ENCODE results near the gene NR2C2AP. TPM values are rescaled to one million over a fixed set of nuclear protein-coding genes. Genes with fewer than 3 reads are reported as not detected.
"Not testable (repeated sequence)": the region's sequence is repeated elsewhere in the genome, so short reads cannot be mapped to it uniquely, and the experiment has no call there.

NR2C2AP gene
- total RNA-seq, 1 experiment from 2014 or later = 31.7 TPM

DNA sequence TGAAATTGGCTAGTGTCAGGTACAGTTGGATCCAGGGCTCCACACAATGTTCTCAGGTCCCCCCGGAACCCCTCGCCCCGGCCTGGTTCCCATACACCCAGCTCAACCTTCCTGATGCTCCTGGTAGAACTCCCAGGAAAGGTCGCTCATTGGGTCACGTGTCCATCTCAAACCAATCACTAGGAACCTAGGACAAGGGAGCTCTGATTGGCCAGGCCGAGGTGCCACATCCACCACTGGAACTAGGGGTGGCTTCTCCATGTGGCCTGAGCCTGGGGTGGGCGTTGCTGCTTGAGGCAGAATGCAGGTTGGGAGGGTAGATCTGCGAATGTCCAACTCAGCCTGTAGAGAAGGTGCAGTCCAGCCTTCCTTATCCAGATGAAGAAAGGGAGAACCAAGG, 26.3 kb downstream of the NR2C2AP start:
- no peaks in the 10 kb centered on the region for H3K79me1 ChIP-seq (ENCODE audit: insufficient read depth, low read depth, low read length, poor library complexity, severe bottlenecking)
- H3T11ph ChIP-seq (ENCODE audit: low read length) = no peak overlapping the region
- peaks cover 16% of the 10 kb centered on the region for H3K27me3 Mint-ChIP-seq (ENCODE audit: low read depth)
- H3K9me3 ChIP-seq (ENCODE audit: control insufficient read depth, low read depth, low read length) = no peaks in the 10 kb centered on the region
- no peak overlapping the region for H3K56ac ChIP-seq (ENCODE audit: insufficient read length, low read depth, low read length)
- no peak overlapping the region for H4K5ac ChIP-seq (ENCODE audit: insufficient read length, low read depth, low read length)
- no peaks in the 10 kb centered on the region for H4K20me1 ChIP-seq (ENCODE audit: control insufficient read depth, insufficient read depth, insufficient read length)
- no CpG with 5 or more reads among the region's 8 CpGs for WGBS (ENCODE audit: extremely low coverage, insufficient read length, low lambda C conversion rate)
- no peak overlapping the region for H2BK5ac ChIP-seq (ENCODE audit: insufficient read length, low read length)
- H2AFZ ChIP-seq (ENCODE audit: low read length) = no peak overlapping the region
- no peak overlapping the region for H3K4me3 Mint-ChIP-seq
- H3K23me2 ChIP-seq (ENCODE audit: insufficient read length, low read depth, low read length, poor library complexity, severe bottlenecking) = no peaks in the 10 kb centered on the region
- no peak overlapping the region for H3K18ac ChIP-seq (ENCODE audit: insufficient read length, low read depth, low read length)
- H2BK12ac ChIP-seq (ENCODE audit: insufficient read length, low read depth, low read length) = no peak overlapping the region
- no peak overlapping the region for H3K27ac Mint-ChIP-seq
- no peaks in the 10 kb centered on the region for H3K9me3 Mint-ChIP-seq
- H2BK20ac ChIP-seq (ENCODE audit: low read depth, low read length, poor library complexity, severe bottlenecking) = no peak overlapping the region
- no peaks in the 10 kb centered on the region for H3K4me1 ChIP-seq (ENCODE audit: insufficient read depth, low read length)
- H3K23ac ChIP-seq (ENCODE audit: insufficient read length, low read depth, low read length) = no peak overlapping the region
- peaks cover 6 to 13% (median 11%) of the 10 kb centered on the region in 3 experiments for H3K36me3 Mint-ChIP-seq (ENCODE audit: insufficient read depth in 1 of 3, low read depth in 3 of 3)
- H4K8ac ChIP-seq (replicated peaks; ENCODE audit: insufficient read length, low read depth, low read length) = no peak overlapping the region
- no peak overlapping the region for H2BK120ac ChIP-seq (ENCODE audit: low read depth, low read length, poor library complexity, severe bottlenecking)
- no peak overlapping the region for H3K4ac ChIP-seq (ENCODE audit: low read depth, low read length)
- H3K4me1 Mint-ChIP-seq = peaks cover 2 to 13% of the 10 kb centered on the region in 2 experiments; a peak in 3 of 4 replicates
- H2BK15ac ChIP-seq (ENCODE audit: low read depth, low read length) = no peak overlapping the region
- no peak overlapping the region for H3K9ac ChIP-seq (ENCODE audit: extremely low read depth, insufficient read length, low read length)
- H3K79me2 ChIP-seq (ENCODE audit: insufficient read depth, low read length) = no peaks in the 10 kb centered on the region
- H3K14ac ChIP-seq (ENCODE audit: insufficient read depth, low read length) = no peak overlapping the region; the same call in 1 of the 2 replicates
- no peak for DNase-seq
- H4K91ac ChIP-seq (ENCODE audit: insufficient read length, low read depth, low read length) = no peak overlapping the region
- no peak overlapping the region for H3K27ac ChIP-seq (ENCODE audit: insufficient read length, low read depth, low read length)
- H3K27me3 ChIP-seq (ENCODE audit: insufficient read depth, low read length) = no peaks in the 10 kb centered on the region
- TF ChIP-seq CTCF (conservative IDR thresholded peaks at IDR 0.05) = no peak
- no peak overlapping the region for H2AK5ac ChIP-seq (ENCODE audit: insufficient read length, low read length)
- no peak overlapping the region for H3K4me2 ChIP-seq (ENCODE audit: insufficient read depth, insufficient read length, low read length)

DNA sequence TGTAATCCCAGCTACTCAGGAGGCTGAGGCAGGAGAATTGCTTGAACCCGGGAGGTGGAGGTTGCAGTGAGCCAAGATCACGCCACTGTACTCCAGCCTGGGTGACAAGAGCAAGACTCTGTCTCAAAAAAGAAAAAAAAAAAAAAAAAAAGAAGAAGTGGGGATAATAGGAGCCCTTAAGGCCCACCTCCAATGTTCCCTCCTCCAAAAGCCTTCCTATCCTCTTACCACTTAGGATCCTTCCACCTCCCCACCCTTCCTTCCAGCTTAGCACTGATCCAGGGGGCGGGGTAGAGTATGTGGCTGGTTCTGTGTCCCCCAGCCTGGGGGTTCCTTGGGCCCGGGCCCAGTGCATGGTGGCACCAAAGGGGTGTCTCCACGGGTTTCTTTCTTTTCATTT, 30.0 kb downstream of the NR2C2AP start:
- not testable (repeated sequence) for H2BK12ac ChIP-seq (ENCODE audit: insufficient read length, low read depth, low read length); H3T11ph ChIP-seq (ENCODE audit: low read length); H2AFZ ChIP-seq (ENCODE audit: low read length); H3K79me2 ChIP-seq (ENCODE audit: insufficient read depth, low read length); H3K36me3 Mint-ChIP-seq (ENCODE audit: insufficient read depth in 1 of 3, low read depth in 3 of 3); H2BK120ac ChIP-seq (ENCODE audit: low read depth, low read length, poor library complexity, severe bottlenecking); H3K18ac ChIP-seq (ENCODE audit: insufficient read length, low read depth, low read length); H4K20me1 ChIP-seq (ENCODE audit: control insufficient read depth, insufficient read depth, insufficient read length); H3K23ac ChIP-seq (ENCODE audit: insufficient read length, low read depth, low read length); H3K27ac Mint-ChIP-seq; H2BK5ac ChIP-seq (ENCODE audit: insufficient read length, low read length); H3K56ac ChIP-seq (ENCODE audit: insufficient read length, low read depth, low read length); H3K9me3 ChIP-seq (ENCODE audit: control insufficient read depth, low read depth, low read length); H3K9me3 Mint-ChIP-seq; H3K79me1 ChIP-seq (ENCODE audit: insufficient read depth, low read depth, low read length, poor library complexity, severe bottlenecking); H3K23me2 ChIP-seq (ENCODE audit: insufficient read length, low read depth, low read length, poor library complexity, severe bottlenecking); H3K27me3 ChIP-seq (ENCODE audit: insufficient read depth, low read length); H2BK20ac ChIP-seq (ENCODE audit: low read depth, low read length, poor library complexity, severe bottlenecking); H4K8ac ChIP-seq (replicated peaks; ENCODE audit: insufficient read length, low read depth, low read length); H3K4me2 ChIP-seq (ENCODE audit: insufficient read depth, insufficient read length, low read length); DNase-seq; H3K4ac ChIP-seq (ENCODE audit: low read depth, low read length); H2BK15ac ChIP-seq (ENCODE audit: low read depth, low read length); H2AK5ac ChIP-seq (ENCODE audit: insufficient read length, low read length); H3K9ac ChIP-seq (ENCODE audit: extremely low read depth, insufficient read length, low read length); H4K91ac ChIP-seq (ENCODE audit: insufficient read length, low read depth, low read length); H3K14ac ChIP-seq (ENCODE audit: insufficient read depth, low read length); H3K27ac ChIP-seq (ENCODE audit: insufficient read length, low read depth, low read length); H3K4me3 Mint-ChIP-seq; H4K5ac ChIP-seq (ENCODE audit: insufficient read length, low read depth, low read length); H3K4me1 ChIP-seq (ENCODE audit: insufficient read depth, low read length)
- Mint-ChIP-seq H3K4me1 (peaks cover 18 to 32% of the 10 kb centered on the region in 2 experiments), H3K27me3 (ENCODE audit: low read depth) (peaks cover 52% of the 10 kb centered on the region)
- no CpG with 5 or more reads among the region's 5 CpGs for WGBS (ENCODE audit: extremely low coverage, insufficient read length, low lambda C conversion rate)
